Measurements from ENCODE around the gene CCDC38.

Gene CCDC38

GRCh38 chr12:95943330-95943842, 972 bp upstream of the CCDC38 start, which contains the start of gene AMDHD1:
Gene AMDHD1 (plus strand): TSS chr12:95943331. CDS start chr12:95943399, 68 bp downstream.
- no peak within 1 kb of the TSS for H3K27ac ChIP-seq (ENCODE audit: insufficient read depth, low read depth, low read length, poor library complexity, severe bottlenecking)
- 3 to 4% methylated on average over 38 of the region's 38 CpGs for WGBS, 2 experiments
- peaks cover 19% of the 10 kb centered on the region for H3K27me3 ChIP-seq (ENCODE audit: control insufficient read depth, insufficient read depth, low read length, poor library complexity, severe bottlenecking)
- peak within 1 kb of the TSS; percentile 61 for H3K4me3 ChIP-seq (ENCODE audit: insufficient read depth, low read depth, low read length)
- H3K9me3 ChIP-seq (ENCODE audit: control insufficient read depth, low read length) = no peaks in the 10 kb centered on the region
- no peaks in the 10 kb centered on the region for H3K4me1 ChIP-seq (ENCODE audit: control insufficient read depth, insufficient read depth, low read length)
- no peaks in the 10 kb centered on the region for H3K36me3 ChIP-seq (ENCODE audit: control insufficient read depth, insufficient read depth, low read length)

- Histone ChIP-seq H3K4me1 (ENCODE audit: control insufficient read depth, insufficient read depth, low read length) (no peaks in the 10 kb centered on the region), H3K9me3 (ENCODE audit: control insufficient read depth, low read length) (no peaks in the 10 kb centered on the region), H3K4me3 (ENCODE audit: insufficient read depth, low read depth, low read length) (peak overlapping the region; percentile 61), H3K36me3 (ENCODE audit: control insufficient read depth, insufficient read depth, low read length) (no peaks in the 10 kb centered on the region), H3K27ac (ENCODE audit: insufficient read depth, low read depth, low read length, poor library complexity, severe bottlenecking) (no peak overlapping the region), H3K27me3 (ENCODE audit: control insufficient read depth, insufficient read depth, low read length, poor library complexity, severe bottlenecking) (peaks cover 19% of the 10 kb centered on the region)
- 18 to 21% methylated on average over 13 of the region's 13 CpGs for WGBS, 2 experiments
Observed at GRCh38 chr12:95942101-95942523, 302 bp downstream of the CCDC38 start.

DNA sequence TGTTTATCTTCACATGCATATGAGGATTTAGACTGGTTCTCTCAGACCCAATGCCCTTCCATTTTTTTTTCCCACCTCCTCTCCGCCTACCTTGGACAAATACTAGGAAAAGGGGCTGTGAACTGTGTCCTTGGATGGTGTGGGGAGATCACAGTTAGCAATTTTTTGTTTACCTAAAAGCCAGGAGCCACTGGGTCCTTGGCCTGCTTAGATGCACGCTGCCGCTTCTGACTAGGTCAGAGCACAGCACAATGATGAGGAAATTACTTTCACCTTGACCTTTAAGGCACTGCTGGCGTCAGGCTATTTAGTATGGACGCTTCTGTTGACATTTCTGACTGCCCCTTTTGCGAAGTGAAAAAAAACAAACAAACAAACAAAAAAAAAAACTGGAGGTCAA, 1.9 kb downstream of the CCDC38 start:
- Histone ChIP-seq H3K4me3 (ENCODE audit: insufficient read depth, low read depth, low read length) (no peak overlapping the region), H3K9me3 (ENCODE audit: control insufficient read depth, low read length) (no peaks in the 10 kb centered on the region), H3K4me1 (ENCODE audit: control insufficient read depth, insufficient read depth, low read length) (no peaks in the 10 kb centered on the region), H3K27me3 (ENCODE audit: control insufficient read depth, insufficient read depth, low read length, poor library complexity, severe bottlenecking) (peaks cover 19% of the 10 kb centered on the region), H3K36me3 (ENCODE audit: control insufficient read depth, insufficient read depth, low read length) (no peaks in the 10 kb centered on the region), H3K27ac (ENCODE audit: insufficient read depth, low read depth, low read length, poor library complexity, severe bottlenecking) (no peak overlapping the region)
- 82 to 89% methylated on average over 5 of the region's 6 CpGs for WGBS, 2 experiments

DNA sequence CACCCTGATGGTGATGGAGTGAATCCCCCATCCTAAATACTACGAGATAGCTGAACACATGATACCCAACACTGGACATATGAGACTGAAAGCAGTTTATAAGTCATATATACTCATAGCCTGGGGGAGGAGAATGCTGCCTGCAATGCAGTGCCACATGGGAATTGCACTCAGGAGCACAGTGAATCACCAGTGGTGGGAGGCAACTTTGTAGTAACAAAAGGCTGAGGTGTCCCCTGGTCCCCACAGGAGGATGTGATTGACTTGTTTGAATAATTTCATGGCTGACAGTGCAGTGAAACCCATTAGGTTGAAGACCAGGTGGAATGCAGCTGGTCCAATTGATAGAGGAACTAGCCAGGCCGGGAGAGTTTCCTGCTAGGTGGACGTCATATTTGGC, 20.2 kb downstream of the CCDC38 start:
- no peaks in the 10 kb centered on the region for H3K27me3 ChIP-seq (ENCODE audit: control insufficient read depth, insufficient read depth, low read length, poor library complexity, severe bottlenecking)
- no peak overlapping the region for H3K27ac ChIP-seq (ENCODE audit: insufficient read depth, low read depth, low read length, poor library complexity, severe bottlenecking)
- no peaks in the 10 kb centered on the region for H3K4me1 ChIP-seq (ENCODE audit: control insufficient read depth, insufficient read depth, low read length)
- no peak overlapping the region for H3K4me3 ChIP-seq (ENCODE audit: insufficient read depth, low read depth, low read length)
- 87 to 89% methylated on average over 1 to 2 of the region's 3 CpGs for WGBS, 2 experiments
- no peaks in the 10 kb centered on the region for H3K36me3 ChIP-seq (ENCODE audit: control insufficient read depth, insufficient read depth, low read length)
- no peaks in the 10 kb centered on the region for H3K9me3 ChIP-seq (ENCODE audit: control insufficient read depth, low read length)

GRCh38 chr12:95919110-95919509, 23.3 kb downstream of the CCDC38 start:
- Histone ChIP-seq H3K36me3 (ENCODE audit: control insufficient read depth, insufficient read depth, low read length) (no peaks in the 10 kb centered on the region), H3K9me3 (ENCODE audit: control insufficient read depth, low read length) (no peaks in the 10 kb centered on the region), H3K4me1 (ENCODE audit: control insufficient read depth, insufficient read depth, low read length) (no peaks in the 10 kb centered on the region), H3K27ac (ENCODE audit: insufficient read depth, low read depth, low read length, poor library complexity, severe bottlenecking) (no peak overlapping the region), H3K4me3 (ENCODE audit: insufficient read depth, low read depth, low read length) (no peak overlapping the region), H3K27me3 (ENCODE audit: control insufficient read depth, insufficient read depth, low read length, poor library complexity, severe bottlenecking) (no peaks in the 10 kb centered on the region)
- WGBS, 2 experiments = 93 to 95% methylated on average over 6 of the region's 6 CpGs

DNA sequence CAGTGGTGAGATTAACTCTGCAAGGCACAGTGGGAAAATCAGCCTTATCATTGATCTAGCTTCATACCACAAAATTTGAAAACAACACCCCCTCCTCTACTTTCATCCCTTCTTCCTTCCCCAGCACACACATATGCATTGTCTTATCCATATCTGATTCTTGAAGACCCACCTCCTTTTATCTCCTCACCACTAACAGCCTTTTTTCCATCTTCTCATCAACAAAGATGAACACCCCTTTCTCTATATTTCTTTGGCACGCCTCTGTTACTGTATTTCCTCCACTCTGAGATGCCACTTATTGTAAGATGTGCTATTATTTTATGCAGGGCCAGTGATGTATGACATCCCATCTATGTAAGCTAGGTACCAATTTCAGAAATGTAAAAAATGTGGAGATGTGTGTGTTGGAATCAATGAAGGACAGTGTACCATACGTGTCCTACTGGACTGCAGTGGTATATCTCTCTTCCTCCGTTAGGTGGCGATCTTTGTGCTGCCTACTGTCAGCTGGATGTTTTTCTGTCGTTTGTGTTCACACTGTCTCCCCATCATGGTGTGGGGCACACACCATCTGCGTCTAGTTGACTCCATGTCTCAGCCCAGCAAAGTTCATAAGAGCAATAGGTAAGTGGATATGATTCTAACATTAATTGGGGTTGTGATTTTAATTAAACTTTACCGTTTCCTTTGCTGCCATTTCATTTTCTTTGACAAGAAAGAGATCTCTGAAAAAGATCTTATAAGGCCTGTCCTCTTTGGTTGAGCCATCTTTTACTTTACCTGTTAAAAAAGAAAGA, 24.0 kb downstream of the CCDC38 start:
- 35 to 40% methylated on average over 7 of the region's 7 CpGs for WGBS, 2 experiments
- H3K27ac ChIP-seq (ENCODE audit: insufficient read depth, low read depth, low read length, poor library complexity, severe bottlenecking) = no peak overlapping the region
- H3K9me3 ChIP-seq (ENCODE audit: control insufficient read depth, low read length) = no peaks in the 10 kb centered on the region
- H3K27me3 ChIP-seq (ENCODE audit: control insufficient read depth, insufficient read depth, low read length, poor library complexity, severe bottlenecking) = no peaks in the 10 kb centered on the region
- no peaks in the 10 kb centered on the region for H3K36me3 ChIP-seq (ENCODE audit: control insufficient read depth, insufficient read depth, low read length)
- no peak overlapping the region for H3K4me3 ChIP-seq (ENCODE audit: insufficient read depth, low read depth, low read length)
- H3K4me1 ChIP-seq (ENCODE audit: control insufficient read depth, insufficient read depth, low read length) = no peaks in the 10 kb centered on the region

- Histone ChIP-seq H3K4me1 (ENCODE audit: control insufficient read depth, insufficient read depth, low read length) (no peaks in the 10 kb centered on the region), H3K9me3 (ENCODE audit: control insufficient read depth, low read length) (no peaks in the 10 kb centered on the region), H3K27ac (ENCODE audit: insufficient read depth, low read depth, low read length, poor library complexity, severe bottlenecking) (no peak overlapping the region), H3K4me3 (ENCODE audit: insufficient read depth, low read depth, low read length) (no peak overlapping the region), H3K27me3 (ENCODE audit: control insufficient read depth, insufficient read depth, low read length, poor library complexity, severe bottlenecking) (no peaks in the 10 kb centered on the region), H3K36me3 (ENCODE audit: control insufficient read depth, insufficient read depth, low read length) (no peaks in the 10 kb centered on the region)
- WGBS, 2 experiments = 89 to 95% methylated on average over 3 of the region's 3 CpGs
Observed at GRCh38 chr12:95909871-95910270, 32.5 kb downstream of the CCDC38 start.

DNA sequence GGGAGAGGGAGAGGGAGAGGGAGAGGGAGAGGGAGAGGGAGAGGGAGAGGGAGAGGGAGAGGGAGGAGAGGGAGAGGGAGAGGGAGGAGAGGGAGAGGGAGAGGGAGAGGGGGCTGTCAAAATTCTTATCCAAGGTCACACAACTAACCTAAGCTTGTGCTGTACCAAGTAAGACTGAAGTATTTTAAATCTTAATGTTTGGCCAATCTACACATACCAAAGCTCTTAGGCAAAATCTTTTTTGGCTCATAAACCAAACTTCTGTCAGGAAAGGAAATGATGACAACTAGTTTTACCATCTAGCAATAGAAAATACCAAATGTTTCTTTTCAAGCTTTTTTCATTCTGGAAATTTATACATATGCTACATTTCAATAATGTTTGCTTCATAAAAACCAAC, 33.8 kb downstream of the CCDC38 start:
- no peaks in the 10 kb centered on the region for H3K36me3 ChIP-seq (ENCODE audit: control insufficient read depth, insufficient read depth, low read length)
- no peaks in the 10 kb centered on the region for H3K4me1 ChIP-seq (ENCODE audit: control insufficient read depth, insufficient read depth, low read length)
- H3K4me3 ChIP-seq (ENCODE audit: insufficient read depth, low read depth, low read length) = no peak overlapping the region
- H3K27ac ChIP-seq (ENCODE audit: insufficient read depth, low read depth, low read length, poor library complexity, severe bottlenecking) = no peak overlapping the region
- H3K27me3 ChIP-seq (ENCODE audit: control insufficient read depth, insufficient read depth, low read length, poor library complexity, severe bottlenecking) = no peaks in the 10 kb centered on the region
- no peaks in the 10 kb centered on the region for H3K9me3 ChIP-seq (ENCODE audit: control insufficient read depth, low read length)

GRCh38 chr12:95898081-95898480, 44.3 kb downstream of the CCDC38 start:
- 84 to 100% methylated on average over 4 of the region's 4 CpGs for WGBS, 2 experiments
- no peak overlapping the region for H3K27ac ChIP-seq (ENCODE audit: insufficient read depth, low read depth, low read length, poor library complexity, severe bottlenecking)
- no peaks in the 10 kb centered on the region for H3K9me3 ChIP-seq (ENCODE audit: control insufficient read depth, low read length)
- no peaks in the 10 kb centered on the region for H3K4me1 ChIP-seq (ENCODE audit: control insufficient read depth, insufficient read depth, low read length)
- no peak overlapping the region for H3K4me3 ChIP-seq (ENCODE audit: insufficient read depth, low read depth, low read length)
- H3K27me3 ChIP-seq (ENCODE audit: control insufficient read depth, insufficient read depth, low read length, poor library complexity, severe bottlenecking) = no peaks in the 10 kb centered on the region
- H3K36me3 ChIP-seq (ENCODE audit: control insufficient read depth, insufficient read depth, low read length) = no peaks in the 10 kb centered on the region

DNA sequence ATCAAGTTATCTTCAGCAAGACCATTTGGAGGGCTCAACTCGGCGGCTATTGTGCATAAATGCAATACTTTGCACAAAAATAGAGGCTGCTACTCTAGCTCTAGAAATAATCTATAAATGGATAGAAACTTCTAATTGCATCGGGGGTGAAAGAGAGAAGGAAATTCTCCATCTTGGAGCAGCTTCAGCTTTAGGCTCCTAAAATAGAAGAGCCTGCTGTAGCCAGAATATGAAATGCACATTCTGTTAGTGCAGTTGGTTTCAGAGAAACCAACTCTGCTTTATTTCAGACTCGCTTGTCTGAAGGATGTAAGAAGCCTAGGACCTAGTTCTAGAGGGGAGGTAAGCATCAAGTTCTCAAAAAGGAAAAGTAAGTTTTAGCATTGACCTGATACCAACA, 45.6 kb downstream of the CCDC38 start:
- Histone ChIP-seq H3K27ac (ENCODE audit: insufficient read depth, low read depth, low read length, poor library complexity, severe bottlenecking) (no peak overlapping the region), H3K9me3 (ENCODE audit: control insufficient read depth, low read length) (no peaks in the 10 kb centered on the region)
- 83 to 88% methylated on average over 4 of the region's 4 CpGs for WGBS, 2 experiments

More for the DNA sequence above, 45.6 kb downstream of the CCDC38 start:
- no peak overlapping the region for H3K4me3 ChIP-seq (ENCODE audit: insufficient read depth, low read depth, low read length)
- H3K27me3 ChIP-seq (ENCODE audit: control insufficient read depth, insufficient read depth, low read length, poor library complexity, severe bottlenecking) = no peaks in the 10 kb centered on the region
- no peaks in the 10 kb centered on the region for H3K4me1 ChIP-seq (ENCODE audit: control insufficient read depth, insufficient read depth, low read length)
- H3K36me3 ChIP-seq (ENCODE audit: control insufficient read depth, insufficient read depth, low read length) = no peaks in the 10 kb centered on the region
